ENCODE results near the gene FGF10. TPM values are rescaled to one million over a fixed set of nuclear protein-coding genes. Genes with fewer than 3 reads are reported as not detected.

FGF10 gene
- total RNA-seq, 1 experiment from 2014 or later: not detected

GRCh38 chr5:44388321-44389089, 715 bp downstream of the FGF10 start:
- BruUV-seq (replicated peaks): no TSS peak
- intact Hi-C loops (cut with micrococcal nuclease; ENCODE audit: unreplicated experiment): no loop called here
- Mint-ChIP-seq H3K4me1 (ENCODE audit: low read depth, unreplicated experiment) (no peaks in the 10 kb centered on the region), H3K9me3 (ENCODE audit: low read depth, unreplicated experiment) (no peaks in the 10 kb centered on the region), H3K36me3 (ENCODE audit: insufficient read depth, unreplicated experiment) (no peaks in the 10 kb centered on the region), H3K27me3 (ENCODE audit: unreplicated experiment) (peaks cover 50% of the 10 kb centered on the region), H3K27ac (ENCODE audit: unreplicated experiment) (no peak overlapping the region), H3K4me3 (ENCODE audit: low read depth, unreplicated experiment) (no peak overlapping the region)
- TF ChIP-seq, protein P1, sequence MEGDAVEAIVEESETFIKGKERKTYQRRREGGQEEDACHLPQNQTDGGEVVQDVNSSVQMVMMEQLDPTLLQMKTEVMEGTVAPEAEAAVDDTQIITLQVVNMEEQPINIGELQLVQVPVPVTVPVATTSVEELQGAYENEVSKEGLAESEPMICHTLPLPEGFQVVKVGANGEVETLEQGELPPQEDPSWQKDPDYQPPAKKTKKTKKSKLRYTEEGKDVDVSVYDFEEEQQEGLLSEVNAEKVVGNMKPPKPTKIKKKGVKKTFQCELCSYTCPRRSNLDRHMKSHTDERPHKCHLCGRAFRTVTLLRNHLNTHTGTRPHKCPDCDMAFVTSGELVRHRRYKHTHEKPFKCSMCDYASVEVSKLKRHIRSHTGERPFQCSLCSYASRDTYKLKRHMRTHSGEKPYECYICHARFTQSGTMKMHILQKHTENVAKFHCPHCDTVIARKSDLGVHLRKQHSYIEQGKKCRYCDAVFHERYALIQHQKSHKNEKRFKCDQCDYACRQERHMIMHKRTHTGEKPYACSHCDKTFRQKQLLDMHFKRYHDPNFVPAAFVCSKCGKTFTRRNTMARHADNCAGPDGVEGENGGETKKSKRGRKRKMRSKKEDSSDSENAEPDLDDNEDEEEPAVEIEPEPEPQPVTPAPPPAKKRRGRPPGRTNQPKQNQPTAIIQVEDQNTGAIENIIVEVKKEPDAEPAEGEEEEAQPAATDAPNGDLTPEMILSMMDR (IDR thresholded peaks at IDR 0.05; ENCODE audit: unreplicated experiment): no peak
- CTCF ChIA-PET: no interaction called here
- peak; percentile 1 for DNase-seq

DNA sequence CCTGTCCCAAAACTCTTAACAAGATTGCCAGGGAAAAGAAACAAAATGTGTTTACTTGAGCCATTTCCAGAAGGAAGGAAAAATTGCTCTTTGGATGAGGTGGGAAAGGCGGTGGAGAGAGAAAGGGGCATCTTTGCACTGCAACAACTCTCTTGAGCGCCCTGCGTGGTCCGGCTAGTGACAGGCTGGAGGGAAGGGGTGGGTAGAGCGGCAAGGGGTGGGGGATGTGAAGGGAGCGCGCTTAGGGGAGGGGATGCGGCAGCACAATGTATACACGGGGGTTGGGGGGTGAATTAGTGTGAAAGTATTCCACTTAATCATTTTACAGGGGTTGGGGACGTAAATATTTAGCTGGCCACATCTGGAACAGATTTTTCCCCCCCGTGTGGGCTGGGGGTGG, 1.3 kb downstream of the FGF10 start:
- H3K36me3 Mint-ChIP-seq (ENCODE audit: insufficient read depth, unreplicated experiment): no peaks in the 10 kb centered on the region
- H3K27me3 Mint-ChIP-seq (ENCODE audit: unreplicated experiment): peaks cover 50% of the 10 kb centered on the region
- H3K27ac Mint-ChIP-seq (ENCODE audit: unreplicated experiment): no peak overlapping the region
- DNase-seq: no peak
- intact Hi-C loops (cut with micrococcal nuclease; ENCODE audit: unreplicated experiment): no loop called here
- CTCF ChIA-PET: no interaction called here
- no peaks in the 10 kb centered on the region for H3K4me1 Mint-ChIP-seq (ENCODE audit: low read depth, unreplicated experiment)
- H3K4me3 Mint-ChIP-seq (ENCODE audit: low read depth, unreplicated experiment): no peak overlapping the region
- BruUV-seq (replicated peaks): no TSS peak
- TF ChIP-seq, protein P1 (IDR thresholded peaks at IDR 0.05; ENCODE audit: unreplicated experiment): no peak
- H3K9me3 Mint-ChIP-seq (ENCODE audit: low read depth, unreplicated experiment): no peaks in the 10 kb centered on the region

GRCh38 chr5:44387406-44387805, 1.8 kb downstream of the FGF10 start:
- CTCF ChIA-PET: no interaction called here
- Mint-ChIP-seq H3K27me3 (ENCODE audit: unreplicated experiment) (peaks cover 50% of the 10 kb centered on the region), H3K9me3 (ENCODE audit: low read depth, unreplicated experiment) (no peaks in the 10 kb centered on the region), H3K36me3 (ENCODE audit: insufficient read depth, unreplicated experiment) (no peaks in the 10 kb centered on the region), H3K27ac (ENCODE audit: unreplicated experiment) (no peak overlapping the region), H3K4me3 (ENCODE audit: low read depth, unreplicated experiment) (no peak overlapping the region), H3K4me1 (ENCODE audit: low read depth, unreplicated experiment) (no peaks in the 10 kb centered on the region)
- no peak for DNase-seq
- BruUV-seq (replicated peaks): no TSS peak
- TF ChIP-seq, protein P1 (IDR thresholded peaks at IDR 0.05; ENCODE audit: unreplicated experiment): no peak
- intact Hi-C loops (cut with micrococcal nuclease; ENCODE audit: unreplicated experiment): no loop called here

DNA sequence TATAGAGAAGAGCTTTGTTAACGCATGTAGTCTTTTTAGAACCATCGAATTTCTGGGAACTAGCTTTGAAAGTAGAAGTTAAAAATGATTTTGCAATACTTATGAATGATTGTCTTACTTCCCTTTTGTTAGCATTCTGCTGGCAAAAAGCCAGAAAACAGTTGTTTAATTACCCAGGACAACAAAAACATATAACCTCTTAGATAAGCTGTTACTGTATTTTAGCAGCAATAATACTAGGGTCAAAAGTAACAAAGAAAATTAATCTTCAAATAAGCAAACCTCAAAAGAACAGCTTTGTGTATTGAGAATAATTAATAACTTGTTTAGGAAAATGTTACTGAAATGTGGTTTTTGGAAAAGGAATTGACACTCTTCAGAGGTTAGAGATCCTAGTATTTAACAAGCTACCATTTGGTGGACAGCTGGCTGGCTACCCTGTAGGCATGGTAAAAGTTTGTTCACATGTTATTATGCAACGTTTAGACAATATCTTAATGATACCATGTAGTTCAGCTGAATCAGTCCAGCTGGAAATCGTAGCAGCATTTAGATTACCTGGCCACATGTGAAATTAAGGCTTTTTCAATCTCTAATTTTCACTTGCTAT, 3.8 kb downstream of the FGF10 start:
- BruUV-seq (replicated peaks): no TSS peak
- Mint-ChIP-seq H3K4me3 (ENCODE audit: low read depth, unreplicated experiment) (no peak overlapping the region), H3K9me3 (ENCODE audit: low read depth, unreplicated experiment) (no peaks in the 10 kb centered on the region), H3K36me3 (ENCODE audit: insufficient read depth, unreplicated experiment) (no peaks in the 10 kb centered on the region), H3K27ac (ENCODE audit: unreplicated experiment) (no peak overlapping the region), H3K27me3 (ENCODE audit: unreplicated experiment) (peaks cover 39% of the 10 kb centered on the region), H3K4me1 (ENCODE audit: low read depth, unreplicated experiment) (no peaks in the 10 kb centered on the region)
- DNase-seq: no peak
- intact Hi-C loops (cut with micrococcal nuclease; ENCODE audit: unreplicated experiment): no loop called here
- TF ChIP-seq, protein P1 (IDR thresholded peaks at IDR 0.05; ENCODE audit: unreplicated experiment): no peak
- CTCF ChIA-PET: no interaction called here

Measured in Calu3 (cell line).